Kidney (tissue), 14 donors: Measurements from ENCODE around the gene PTPRK. TPM values are rescaled to one million over a fixed set of nuclear protein-coding genes. Genes with fewer than 3 reads are reported as not detected.

Source experiments
- DNase-seq, 5 donors: peaks; one replicate each; pipeline ENCODE4 v3.0.0-alpha.2; 2013 to 2020
- FAIRE-seq: peaks from 2 replicates; lab custom pipeline; 2012; peaks lifted over from hg19 to GRCh38; lab: Jason Lieb, UNC
- H3K27ac ChIP-seq, 2 donors: one replicate each; pipeline ENCODE4 v1.7.0; 2013; ENCODE audit warnings: low read depth in 2 of 2, low read length in 2 of 2, inconsistent platforms in 1 of 2
- H3K27me3 ChIP-seq: one replicate; pipeline ENCODE4 v1.7.1; 2013; ENCODE audit warnings: low read length, inconsistent platforms; ENCODE audit not compliant: control insufficient read depth, insufficient read depth
- H3K36me3 ChIP-seq, 3 donors: one replicate each; pipeline versions ENCODE4 v1.7.0 to v1.7.1; 2013; ENCODE audit warnings: low read length in 3 of 3, control low read depth in 1 of 3, inconsistent platforms in 1 of 3; ENCODE audit not compliant: insufficient read depth in 3 of 3, control insufficient read depth in 2 of 3
- H3K4me1 ChIP-seq, 3 donors: one replicate each; pipeline versions ENCODE4 v1.7.0 to v1.7.1; 2013; ENCODE audit warnings: low read length in 3 of 3, inconsistent platforms in 1 of 3, low read depth in 1 of 3; ENCODE audit not compliant: control insufficient read depth in 2 of 3, insufficient read depth in 2 of 3
- H3K4me3 ChIP-seq, 3 donors: one replicate each; pipeline versions ENCODE4 v1.7.0 to v1.8.1; 2013; ENCODE audit warnings: low read length in 3 of 3, control low read depth in 1 of 3, inconsistent platforms in 1 of 3
- H3K9ac ChIP-seq, 3 donors: one replicate each; pipeline versions ENCODE4 v1.7.0 to v1.7.1; 2013; ENCODE audit warnings: low read length in 3 of 3, control low read depth in 1 of 3, inconsistent platforms in 1 of 3
- H3K9me3 ChIP-seq, 3 donors: one replicate each; pipeline versions ENCODE4 v1.7.0 to v1.7.1; 2013; ENCODE audit warnings: low read length in 3 of 3, control low read depth in 1 of 3, inconsistent platforms in 1 of 3; ENCODE audit not compliant: control insufficient read depth in 2 of 3, insufficient read depth in 1 of 3
- CTCF ChIP-seq: IDR thresholded peaks from 3 replicates; pipeline ENCODE4 v1.5.1; 2012; ENCODE audit warnings: mild to moderate bottlenecking, moderate library complexity, borderline replicate concordance; ENCODE audit not compliant: insufficient read depth; ENCODE audit errors: extremely low read depth
- intact Hi-C: fragments of 100-400 bp; cut with DNase I; formaldehyde crosslinking; loops from one replicate; pipeline ENCODE4 v1.11.1; 2022
- polyA plus RNA-seq: library from polyadenylated mRNA; stranded (reverse); fragments of 350-450 nt; fragmentation: Illumina TruSeq; extraction: RNeasy Lipid Tissue Mini Kit (QIAGEN cat#74804); gene quantifications from one replicate; pipeline ENCODE4 v1.2.3, GENCODE V29; 2014; ENCODE audit warnings: low read depth, low replicate concordance; ENCODE audit not compliant: insufficient read depth
- total RNA-seq: library from RNA; stranded (reverse); fragmentation: NEBNext Ultra II Directional; extraction: Animal tissue kit (Norgen Biotek cat#: 25700); gene quantifications from one replicate; pipeline ENCODE4 v1.2.1, GENCODE V29; 2021
- donor health status: control.
- donor health status: control.
- donor health status: control.
- donor health status: control.
- donor health status: control.
- donor health status: DM: yes; HTN: yes; CAD: no.
- donor health status: Normal renal cell carcinoma (clear cell type).

The PTPRK gene
- total and polyA plus RNA-seq, 2 donors from 2014 or later = 9.2 to 72.8 TPM

- no peak overlapping the region for H3K9ac ChIP-seq
- no peaks in the 10 kb centered on the region for H3K9me3 ChIP-seq
- H3K27me3 ChIP-seq = no peaks in the 10 kb centered on the region
- intact Hi-C loops = no loop called here
- H3K27ac ChIP-seq = no peak overlapping the region
- no peaks in the 10 kb centered on the region for H3K36me3 ChIP-seq
- TF ChIP-seq CTCF = no peak
- H3K4me3 ChIP-seq = no peak overlapping the region
- DNase-seq = no peak
- FAIRE-seq = no peak
- no peaks in the 10 kb centered on the region for H3K4me1 ChIP-seq
These were observed 319.6 kb downstream of the PTPRK start for GRCh38 chr6:128200789-128201188.

- FAIRE-seq (no peak), DNase-seq (no peak)
- no peak overlapping the region for H3K4me3 ChIP-seq
- H3K9ac ChIP-seq = no peak overlapping the region
- H3K27me3 ChIP-seq = no peaks in the 10 kb centered on the region
- no peaks in the 10 kb centered on the region for H3K36me3 ChIP-seq
- no peak overlapping the region for H3K27ac ChIP-seq
- TF ChIP-seq CTCF = no peak
- no peaks in the 10 kb centered on the region for H3K9me3 ChIP-seq
- intact Hi-C loops = no loop called here
- H3K4me1 ChIP-seq = no peaks in the 10 kb centered on the region
These were observed 320.9 kb downstream of the PTPRK start for GRCh38 chr6:128199461-128199860.

- H3K9me3 ChIP-seq = no peaks in the 10 kb centered on the region
- H3K27me3 ChIP-seq = no peaks in the 10 kb centered on the region
- intact Hi-C loops = no loop called here
- no peak overlapping the region for H3K9ac ChIP-seq
- FAIRE-seq = no peak
- TF ChIP-seq CTCF = no peak
- H3K4me3 ChIP-seq = no peak overlapping the region
- H3K4me1 ChIP-seq = no peaks in the 10 kb centered on the region
- DNase-seq = peak in 2 of 5 donors; percentile 39 to 59
- H3K27ac ChIP-seq = no peak overlapping the region
- no peaks in the 10 kb centered on the region for H3K36me3 ChIP-seq
These were observed 327.4 kb downstream of the PTPRK start for GRCh38 chr6:128192972-128193371.

GRCh38 chr6:128188678-128189077 lies 331.7 kb downstream of the PTPRK start:
- Histone ChIP-seq H3K9ac (no peak overlapping the region), H3K27me3 (no peaks in the 10 kb centered on the region), H3K4me3 (no peak overlapping the region), H3K27ac (no peak overlapping the region), H3K9me3 (no peaks in the 10 kb centered on the region), H3K36me3 (no peaks in the 10 kb centered on the region), H3K4me1 (no peaks in the 10 kb centered on the region)
- DNase-seq (no peak), FAIRE-seq (no peak)
- no peak for TF ChIP-seq CTCF
- intact Hi-C loops = no loop called here
